SK-N-SH treated with all-trans-retinoic acid at 6 μM for 48 hours (cell line): ENCODE results near the gene SUSD5.

Experiments
- ATAC-seq: fragments of 200-7000 bp; cut with Tn5 transposase; 3 replicates; pipeline ENCODE4 v1.9.1; 2020; ENCODE audit warnings: mild to moderate bottlenecking, moderate library complexity
- ARNTL ChIP-seq: fragments of 450-650 bp; formaldehyde crosslinking; IDR thresholded peaks from 2 replicates; pipeline ENCODE4 v1.5.0; 2020; ENCODE audit warnings: low read depth, mild to moderate bottlenecking, moderate library complexity, borderline replicate concordance
- BACH2 ChIP-seq: fragments of 250-450 bp; sonication (Bioruptor Pico); IDR thresholded peaks from 2 replicates; pipeline ENCODE4 v1.9.0; 2021; ENCODE audit warnings: mild to moderate bottlenecking, borderline replicate concordance
- CREB5 ChIP-seq: fragments of 250-450 bp; sonication (Bioruptor Pico); IDR thresholded peaks from 2 replicates; pipeline ENCODE4 v1.5.1; 2020; ENCODE audit warnings: low read depth, mild to moderate bottlenecking, moderate library complexity
- CSDC2 ChIP-seq: fragments of 250-450 bp; sonication (Bioruptor Pico); IDR thresholded peaks from 2 replicates; pipeline ENCODE4 v1.5.0; 2020; ENCODE audit warnings: mild to moderate bottlenecking, moderate library complexity
- CSRNP3 ChIP-seq: fragments of 250-450 bp; sonication (Bioruptor Pico); IDR thresholded peaks from 2 replicates; pipeline ENCODE4 v1.5.1; 2021; ENCODE audit warnings: mild to moderate bottlenecking, moderate library complexity
- ESRRG ChIP-seq: fragments of 250-450 bp; sonication (Bioruptor Pico); IDR thresholded peaks from 2 replicates; pipeline ENCODE4 v1.6.1; 2021; ENCODE audit warnings: mild to moderate bottlenecking
- GLIS3 ChIP-seq: fragments of 250-450 bp; sonication (Bioruptor Pico); IDR thresholded peaks from 2 replicates; pipeline ENCODE4 v1.5.0; 2020; ENCODE audit warnings: mild to moderate bottlenecking, moderate library complexity
- ISL1 ChIP-seq: fragments of 250-450 bp; sonication (Bioruptor Pico); IDR thresholded peaks from 2 replicates; pipeline ENCODE4 v2.1.2; 2022; ENCODE audit warnings: mild to moderate bottlenecking, moderate library complexity
- OSR1 ChIP-seq: fragments of 250-450 bp; sonication (Bioruptor Pico); IDR thresholded peaks from 2 replicates; pipeline ENCODE4 v1.8.0; 2022; ENCODE audit warnings: moderate library complexity, mild to moderate bottlenecking, inconsistent platforms
- PATZ1 ChIP-seq: fragments of 250-450 bp; sonication (Bioruptor Pico); IDR thresholded peaks from 2 replicates; pipeline ENCODE4 v1.8.0; 2020; ENCODE audit warnings: mild to moderate bottlenecking, moderate library complexity, borderline replicate concordance
- PPARA ChIP-seq: fragments of 250-450 bp; sonication (Bioruptor Pico); IDR thresholded peaks from 2 replicates; pipeline ENCODE4 v1.5.0; 2020; ENCODE audit warnings: mild to moderate bottlenecking, borderline replicate concordance
- SNAI2 ChIP-seq: fragments of 250-450 bp; sonication (Bioruptor Pico); IDR thresholded peaks from 2 replicates; pipeline ENCODE4 v1.5.0; 2020; ENCODE audit warnings: mild to moderate bottlenecking, moderate library complexity
- TOX ChIP-seq: fragments of 250-450 bp; sonication (Bioruptor Pico); IDR thresholded peaks from 2 replicates; pipeline ENCODE4 v1.8.0; 2021; ENCODE audit warnings: mild to moderate bottlenecking, moderate library complexity, borderline replicate concordance
- TSHZ2 ChIP-seq: fragments of 250-450 bp; sonication (Bioruptor Pico); IDR thresholded peaks from 2 replicates; pipeline ENCODE4 v1.5.0; 2020; ENCODE audit warnings: mild to moderate bottlenecking, moderate library complexity
- ZC3H10 ChIP-seq: fragments of 250-450 bp; sonication (Bioruptor Pico); IDR thresholded peaks from 2 replicates; pipeline ENCODE4 v1.5.1; 2021; ENCODE audit warnings: mild to moderate bottlenecking, moderate library complexity
- ZFP3 ChIP-seq: fragments of 250-450 bp; sonication (Bioruptor Pico); IDR thresholded peaks from 2 replicates; pipeline ENCODE4 v1.5.0; 2020; ENCODE audit warnings: mild to moderate bottlenecking, moderate library complexity
- ZFP30 ChIP-seq: fragments of 450-650 bp; formaldehyde crosslinking; IDR thresholded peaks from 2 replicates; pipeline ENCODE4 v1.5.0; 2022; ENCODE audit warnings: mild to moderate bottlenecking, moderate library complexity
- ZNF70 ChIP-seq: fragments of 450-650 bp; formaldehyde crosslinking; IDR thresholded peaks from 2 replicates; pipeline ENCODE4 v1.5.0; 2020; ENCODE audit warnings: mild to moderate bottlenecking, moderate library complexity
- ZNF8 ChIP-seq: fragments of 450-650 bp; formaldehyde crosslinking; IDR thresholded peaks from 2 replicates; pipeline ENCODE4 v1.5.0; 2020; ENCODE audit warnings: mild to moderate bottlenecking, moderate library complexity

Gene SUSD5

GRCh38 chr3:33131331-33132018, 87.1 kb downstream of the SUSD5 start (continued):
- no peak for TF ChIP-seq TSHZ2 (CRISPR knock-in tag)
- TF ChIP-seq TOX (CRISPR knock-in tag) = no peak
- no peak for TF ChIP-seq GLIS3
- TF ChIP-seq ZNF70 (CRISPR knock-in tag) = no peak

GRCh38 chr3:33130144-33130543, 88.5 kb downstream of the SUSD5 start:
- TF ChIP-seq CSDC2 (CRISPR knock-in tag) = no peak
- no peak for TF ChIP-seq ARNTL (CRISPR knock-in tag)
- no peak for TF ChIP-seq ISL1 (CRISPR knock-in tag)
- no peak for TF ChIP-seq GLIS3
- no peak for TF ChIP-seq ZFP30 (CRISPR knock-in tag)
- TF ChIP-seq ZC3H10 = no peak
- no peak for TF ChIP-seq PATZ1
- TF ChIP-seq SNAI2 = no peak
- no peak for TF ChIP-seq ZNF8
- TF ChIP-seq OSR1 (CRISPR knock-in tag) = no peak
- TF ChIP-seq ZNF70 (CRISPR knock-in tag) = no peak
- no peak for TF ChIP-seq PPARA
- no peak for TF ChIP-seq BACH2
- no peak for TF ChIP-seq ZFP3 (CRISPR knock-in tag)
- no peak for TF ChIP-seq TSHZ2 (CRISPR knock-in tag)
- TF ChIP-seq CSRNP3 = no peak
- TF ChIP-seq ESRRG (CRISPR knock-in tag) = no peak
- ATAC-seq = no peak

- ATAC-seq = peak; percentile 61
- TF ChIP-seq CSRNP3 = no peak
- no peak for TF ChIP-seq ZFP30 (CRISPR knock-in tag)
- TF ChIP-seq SNAI2 = no peak
- no peak for TF ChIP-seq ARNTL (CRISPR knock-in tag)
- TF ChIP-seq ZNF8 = no peak
- TF ChIP-seq CREB5 (CRISPR knock-in tag) = no peak
- no peak for TF ChIP-seq GLIS3
Measured at GRCh38 chr3:33128706-33129105, 89.9 kb downstream of the SUSD5 start.
